ENCODE measurements around the gene AK2. TPM values are rescaled to one million over a fixed set of nuclear protein-coding genes. Genes with fewer than 3 reads are reported as not detected.

Gene AK2
- total and polyA plus RNA-seq, 2 donors (not counting 1 experiment from before 2014, with no cell fraction given), result 66.8 to 109 TPM

- no peak overlapping the region for H3K27ac Mint-ChIP-seq
- no peak overlapping the region for H3K9ac ChIP-seq (ENCODE audit: low read length)
- WGBS (ENCODE audit: insufficient coverage), result 98% methylated on average over 7 of the region's 13 CpGs
- ChIA-PET POLR2A (no interaction called here), CTCF (interaction anchor here (1.0 to 6.9 kb wide), 11 partner anchors 12 to 262 kb away, joined by 3 to 205 read pairs (median 5); partner anchors contain the start of gene RNF19B)
- no peaks in the 10 kb centered on the region for H3K9me3 Mint-ChIP-seq (ENCODE audit: insufficient read depth)
- no peak for ATAC-seq (ENCODE audit: low read depth)
- H3K4me3 Mint-ChIP-seq, result no peak overlapping the region
- intact Hi-C loops (cut with micrococcal nuclease), result no loop called here
- no peaks in the 10 kb centered on the region for H3K9me3 ChIP-seq (ENCODE audit: control extremely low read depth in 1 of 3, control insufficient read depth in 2 of 3, insufficient read depth in 1 of 3, low read length in 2 of 3)
- H3K36me3 ChIP-seq (replicated peaks in 1 of 2; ENCODE audit: control extremely low read depth in 1 of 2, control insufficient read depth in 1 of 2, extremely low read depth in 1 of 2, insufficient read depth in 2 of 2, low read length in 1 of 2), result peaks cover 3 to 53% of the 10 kb centered on the region in 2 experiments
- H3K27me3 ChIP-seq (replicated peaks in 1 of 4; ENCODE audit: control extremely low read depth in 1 of 4, control insufficient read depth in 3 of 4, insufficient read depth in 4 of 4, low read length in 3 of 4), result no peaks in the 10 kb centered on the region
- H3K4me3 ChIP-seq (ENCODE audit: control extremely low read depth in 1 of 5, extremely low read depth in 1 of 5, insufficient read depth in 1 of 5, low read depth in 2 of 5, low read length in 4 of 5), result no peak overlapping the region
- H3K4me2 ChIP-seq (replicated peaks; ENCODE audit: low read depth, low read length, poor library complexity, severe bottlenecking), result no peak overlapping the region
- DNase-seq, result no peak
- H2AFZ ChIP-seq (ENCODE audit: insufficient read depth, low read depth, low read length, poor library complexity, severe bottlenecking), result no peak overlapping the region
- TF ChIP-seq CTCF (IDR thresholded peaks at IDR 0.05), result no peak
- no peak for TF ChIP-seq EZH2 (IDR thresholded peaks at IDR 0.05; ENCODE audit: borderline replicate concordance, insufficient read depth, low read depth, low read length, poor library complexity, severe bottlenecking)
- no peaks in the 10 kb centered on the region for H4K20me1 ChIP-seq (ENCODE audit: control insufficient read depth, insufficient read depth, low read length, poor library complexity, severe bottlenecking)
- H3K79me2 ChIP-seq (ENCODE audit: control insufficient read depth, insufficient read depth, low read length), result no peaks in the 10 kb centered on the region
- no peaks in the 10 kb centered on the region for H3K27me3 Mint-ChIP-seq
- peaks cover 2% of the 10 kb centered on the region for H3K4me1 Mint-ChIP-seq
- H3K27ac ChIP-seq (ENCODE audit: low read length in 2 of 2), result no peak overlapping the region
- no peaks in the 10 kb centered on the region for H3K4me1 ChIP-seq (ENCODE audit: control insufficient read depth in 2 of 2, insufficient read depth in 2 of 2, low read length in 2 of 2)
Measured at GRCh38 chr1:33008051-33008914, 28.4 kb downstream of the AK2 start.
